ENCODE measurements around the gene MAP2.

GRCh38 chr2:209734805-209735204 is 311.0 kb downstream of the MAP2 start:
- no peak for TF ChIP-seq CTCF (IDR thresholded peaks at IDR 0.05)
- TF ChIP-seq POLR2A (IDR thresholded peaks at IDR 0.05), result no peak
